ENCODE data around the gene YPEL5. TPM values are rescaled to one million over a fixed set of nuclear protein-coding genes. Genes with fewer than 3 reads are reported as not detected.
A peak's percentile ranks its signal among the peaks of the same experiment; 100 is the strongest.

YPEL5 gene
- polyA plus RNA-seq, 2 of the 4 experiments (the other 2 are of a cell fraction) = 45.6 to 89.6 TPM

DNA sequence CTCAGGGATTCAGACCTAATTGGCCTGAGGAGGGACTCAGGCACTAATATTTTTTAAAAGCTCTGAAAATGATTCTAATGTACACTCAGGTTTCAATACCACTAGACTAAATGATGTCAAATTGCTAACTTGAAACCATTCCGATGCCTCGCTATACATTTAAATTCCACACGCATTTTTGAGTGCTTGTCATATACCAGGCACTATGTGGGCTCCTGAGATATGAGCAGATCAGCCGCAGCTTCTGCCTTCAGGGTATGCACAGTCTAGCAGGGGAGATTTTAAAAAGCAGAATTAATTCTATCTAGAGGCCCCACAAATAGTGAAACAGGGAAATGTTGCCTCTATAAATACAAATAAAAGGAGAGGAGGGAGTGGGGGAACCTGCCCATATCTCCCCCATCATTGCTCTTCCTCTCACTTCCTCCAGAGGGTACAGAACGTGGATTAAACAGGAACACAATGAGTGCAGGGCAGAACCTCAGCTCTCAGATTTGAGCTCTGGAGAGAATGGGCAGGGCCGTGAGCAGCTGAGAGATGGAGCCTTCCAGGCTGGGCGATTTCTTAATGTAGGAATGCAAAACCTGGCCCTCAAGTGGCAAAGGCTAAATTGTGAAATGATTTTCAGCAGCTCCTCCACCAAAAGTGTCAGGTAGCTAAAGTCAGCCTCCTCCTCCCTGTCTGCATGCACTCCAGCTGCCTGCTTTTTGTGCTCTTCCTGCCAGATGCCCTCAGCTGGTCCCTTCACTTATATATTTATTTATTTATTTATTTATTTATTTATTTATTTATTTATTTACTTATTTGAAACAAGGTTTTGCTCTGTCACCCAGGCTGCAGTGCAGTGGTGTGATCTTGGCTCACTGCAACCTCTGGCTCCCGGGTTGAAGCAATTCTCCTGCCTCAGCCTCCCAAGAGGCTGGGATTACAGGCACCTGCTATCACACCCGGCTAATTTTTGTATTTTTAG lies 59.9 kb downstream of the YPEL5 start:
- peak; percentile 51 to 58; a peak in 3 of 6 replicates for ATAC-seq
- no peak overlapping the region for H3K4me3 ChIP-seq

DNA sequence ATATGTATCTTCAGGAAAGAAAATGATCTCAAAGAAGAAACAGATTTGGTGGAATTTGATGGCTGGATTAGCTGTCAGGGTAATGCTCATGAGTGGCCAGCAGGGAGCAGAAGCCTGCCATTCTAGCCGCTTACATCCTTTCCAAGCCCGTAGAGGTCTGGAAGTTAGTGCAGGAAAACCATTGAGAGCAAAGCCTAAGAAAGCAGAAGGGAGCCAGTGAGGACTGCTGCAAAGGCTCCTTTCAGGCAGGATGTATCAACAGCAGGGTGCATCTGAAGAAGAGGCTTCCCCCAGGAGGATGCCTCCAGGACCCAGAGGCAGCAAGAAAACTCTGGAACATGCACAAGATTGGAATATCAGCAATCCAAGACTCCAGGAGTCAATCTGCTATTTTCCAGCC lies 61.6 kb downstream of the YPEL5 start:
- H3K9me3 ChIP-seq = no peaks in the 10 kb centered on the region
- WGBS (ENCODE audit: missing lambda C conversion rate) = 0% methylated on average over 2 of the region's 2 CpGs
- peaks cover 5% of the 10 kb centered on the region; the same call in 2 of the 3 replicates for H3K4me1 ChIP-seq
- DNase-seq (ENCODE audit: low read depth in 1 of 2, low spot score in 1 of 2) (peak; percentile 44 to 84), ATAC-seq (peak; percentile 91 to 97), FAIRE-seq (peak; percentile 90)
- H3K4me3 ChIP-seq = no peak overlapping the region
- peak overlapping the region; percentile 15; the same call in 1 of the 3 replicates for H3K4me2 ChIP-seq
- ChIA-PET POLR2A (interaction anchor here (1.4 to 2.3 kb wide), 2 partner anchors 23 to 24 kb away, joined by 4 to 10 read pairs; partner anchors contain the start of gene LBH), CTCF (interaction anchor here (0.7 to 12.8 kb wide), 67 partner anchors 9 to 1127 kb away, joined by 3 to 430 read pairs (median 4); partner anchors contain the start of gene LBH)
- TF ChIP-seq SMC3 (IDR thresholded peaks at IDR 0.05) = peak; percentile 99
- TF ChIP-seq, protein P1, sequence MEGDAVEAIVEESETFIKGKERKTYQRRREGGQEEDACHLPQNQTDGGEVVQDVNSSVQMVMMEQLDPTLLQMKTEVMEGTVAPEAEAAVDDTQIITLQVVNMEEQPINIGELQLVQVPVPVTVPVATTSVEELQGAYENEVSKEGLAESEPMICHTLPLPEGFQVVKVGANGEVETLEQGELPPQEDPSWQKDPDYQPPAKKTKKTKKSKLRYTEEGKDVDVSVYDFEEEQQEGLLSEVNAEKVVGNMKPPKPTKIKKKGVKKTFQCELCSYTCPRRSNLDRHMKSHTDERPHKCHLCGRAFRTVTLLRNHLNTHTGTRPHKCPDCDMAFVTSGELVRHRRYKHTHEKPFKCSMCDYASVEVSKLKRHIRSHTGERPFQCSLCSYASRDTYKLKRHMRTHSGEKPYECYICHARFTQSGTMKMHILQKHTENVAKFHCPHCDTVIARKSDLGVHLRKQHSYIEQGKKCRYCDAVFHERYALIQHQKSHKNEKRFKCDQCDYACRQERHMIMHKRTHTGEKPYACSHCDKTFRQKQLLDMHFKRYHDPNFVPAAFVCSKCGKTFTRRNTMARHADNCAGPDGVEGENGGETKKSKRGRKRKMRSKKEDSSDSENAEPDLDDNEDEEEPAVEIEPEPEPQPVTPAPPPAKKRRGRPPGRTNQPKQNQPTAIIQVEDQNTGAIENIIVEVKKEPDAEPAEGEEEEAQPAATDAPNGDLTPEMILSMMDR (IDR thresholded peaks at IDR 0.05) = peak; percentile 98
- no peak for TF ChIP-seq JUNB (IDR thresholded peaks at IDR 0.05)
- TF ChIP-seq FOSL2 (IDR thresholded peaks at IDR 0.05) = no peak
- no peak for TF ChIP-seq FOSL2 (CRISPR knock-in tag; IDR thresholded peaks at IDR 0.05)
- peak; percentile 99 to 100 for TF ChIP-seq RAD21 (conservative IDR thresholded peaks at IDR 0.05 in 1 of 2, IDR thresholded peaks at IDR 0.05 in 1 of 2)
- peak overlapping the region; percentile 35 to 67; a peak in 4 of 6 replicates for H3K27ac ChIP-seq

More for the DNA sequence above, 59.9 kb downstream of the YPEL5 start:
- 75% methylated on average over 9 of the region's 9 CpGs for WGBS (ENCODE audit: missing lambda C conversion rate)
- TF ChIP-seq, protein P2, sequence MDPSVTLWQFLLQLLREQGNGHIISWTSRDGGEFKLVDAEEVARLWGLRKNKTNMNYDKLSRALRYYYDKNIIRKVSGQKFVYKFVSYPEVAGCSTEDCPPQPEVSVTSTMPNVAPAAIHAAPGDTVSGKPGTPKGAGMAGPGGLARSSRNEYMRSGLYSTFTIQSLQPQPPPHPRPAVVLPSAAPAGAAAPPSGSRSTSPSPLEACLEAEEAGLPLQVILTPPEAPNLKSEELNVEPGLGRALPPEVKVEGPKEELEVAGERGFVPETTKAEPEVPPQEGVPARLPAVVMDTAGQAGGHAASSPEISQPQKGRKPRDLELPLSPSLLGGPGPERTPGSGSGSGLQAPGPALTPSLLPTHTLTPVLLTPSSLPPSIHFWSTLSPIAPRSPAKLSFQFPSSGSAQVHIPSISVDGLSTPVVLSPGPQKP (IDR thresholded peaks at IDR 0.05; ENCODE audit: low read depth, low read length) = no peak
- TF ChIP-seq RFX5 (IDR thresholded peaks at IDR 0.05) (no peak), ZSCAN20 (CRISPR knock-in tag; IDR thresholded peaks at IDR 0.05) (no peak), FOSB (CRISPR knock-in tag; IDR thresholded peaks at IDR 0.05) (no peak), CEBPB (IDR thresholded peaks at IDR 0.05) (no peak), ZC3H11A (IDR thresholded peaks at IDR 0.05) (peak; percentile 97), FOSL2 (IDR thresholded peaks at IDR 0.05) (no peak), FOSL2 (CRISPR knock-in tag; IDR thresholded peaks at IDR 0.05) (no peak), RAD21 (conservative IDR thresholded peaks at IDR 0.05 in 1 of 2, IDR thresholded peaks at IDR 0.05 in 1 of 2) (0 out of 5 replicates have a peak, but pooled peaks of 1 of the 2 experiments have one; percentile 5)
- POLR2A ChIA-PET = no interaction called here
- H3K9me3 ChIP-seq = no peaks in the 10 kb centered on the region
- FAIRE-seq (no peak), DNase-seq (ENCODE audit: low read depth in 1 of 2, low spot score in 1 of 2) (peak in 1 of 2 experiments; percentile 21)
- no peak overlapping the region for H3K27ac ChIP-seq
- no peak overlapping the region for H3K4me2 ChIP-seq
- CTCF ChIA-PET = interaction anchor here (0.5 to 12.8 kb wide), 19 partner anchors 10 to 503 kb away, joined by 3 to 430 read pairs (median 6); partner anchors contain the start of gene LBH
- H3K4me1 ChIP-seq = peaks cover 5% of the 10 kb centered on the region; the same call in 2 of the 3 replicates

DNA sequence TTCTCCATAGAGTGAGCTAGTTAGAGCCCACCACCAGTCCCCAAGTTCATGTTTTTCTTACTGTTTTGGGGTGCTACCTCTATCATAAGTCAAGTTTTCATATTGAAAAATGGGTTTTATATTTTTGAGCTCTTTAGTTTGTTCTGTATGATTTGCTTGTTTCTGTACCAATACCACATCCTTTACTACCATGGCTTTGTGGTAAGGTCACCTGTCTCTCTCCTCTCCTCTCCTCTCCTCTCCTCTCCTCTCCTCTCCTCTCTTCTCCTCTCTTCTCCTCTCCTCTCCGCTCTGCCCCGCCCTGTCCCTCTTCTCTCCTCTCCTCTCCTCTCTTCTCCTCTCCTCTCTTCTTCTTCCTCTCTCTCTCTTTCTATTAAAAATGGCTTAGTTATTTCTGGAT lies 62.4 kb downstream of the YPEL5 start:
- H3K9me3 ChIP-seq = no peaks in the 10 kb centered on the region
- WGBS (ENCODE audit: missing lambda C conversion rate) = 83% methylated on average over 2 of the region's 2 CpGs
- peak overlapping the region; percentile 1 to 67; a peak in 4 of 6 replicates for H3K27ac ChIP-seq
- ATAC-seq (peak in 1 of 2 experiments; percentile 10; a peak in 1 of 6 replicates), FAIRE-seq (no peak), DNase-seq (ENCODE audit: low read depth in 1 of 2, low spot score in 1 of 2) (no peak)
- ChIA-PET CTCF (interaction anchor here (0.7 to 12.8 kb wide), 45 partner anchors 8 to 962 kb away, joined by 3 to 430 read pairs (median 6); partner anchors contain the start of gene LBH), POLR2A (interaction anchor here (1.4 to 2.3 kb wide), 2 partner anchors 22 to 23 kb away, joined by 4 to 10 read pairs; partner anchors contain the start of gene LBH)
- no peak overlapping the region for H3K4me3 ChIP-seq
- H3K4me2 ChIP-seq = no peak overlapping the region
- H3K4me1 ChIP-seq = peaks cover 5% of the 10 kb centered on the region; the same call in 2 of the 3 replicates
- TF ChIP-seq CHD4 (IDR thresholded peaks at IDR 0.05; ENCODE audit: borderline replicate concordance) (no peak), JUNB (IDR thresholded peaks at IDR 0.05) (no peak), SMC3 (IDR thresholded peaks at IDR 0.05) (no peak), NPAS2 (CRISPR knock-in tag; IDR thresholded peaks at IDR 0.05; ENCODE audit: borderline replicate concordance) (no peak), MYC (IDR thresholded peaks at IDR 0.05; ENCODE audit: borderline replicate concordance, low read length) (no peak), SREBF2 (IDR thresholded peaks at IDR 0.05) (no peak), FOSB (CRISPR knock-in tag; IDR thresholded peaks at IDR 0.05) (no peak), HDAC2 (IDR thresholded peaks at IDR 0.05) (no peak), FOSL2 (IDR thresholded peaks at IDR 0.05) (no peak), FOSL2 (CRISPR knock-in tag; IDR thresholded peaks at IDR 0.05) (no peak), JUN (IDR thresholded peaks at IDR 0.05) (no peak)
- TF ChIP-seq, protein P3, sequence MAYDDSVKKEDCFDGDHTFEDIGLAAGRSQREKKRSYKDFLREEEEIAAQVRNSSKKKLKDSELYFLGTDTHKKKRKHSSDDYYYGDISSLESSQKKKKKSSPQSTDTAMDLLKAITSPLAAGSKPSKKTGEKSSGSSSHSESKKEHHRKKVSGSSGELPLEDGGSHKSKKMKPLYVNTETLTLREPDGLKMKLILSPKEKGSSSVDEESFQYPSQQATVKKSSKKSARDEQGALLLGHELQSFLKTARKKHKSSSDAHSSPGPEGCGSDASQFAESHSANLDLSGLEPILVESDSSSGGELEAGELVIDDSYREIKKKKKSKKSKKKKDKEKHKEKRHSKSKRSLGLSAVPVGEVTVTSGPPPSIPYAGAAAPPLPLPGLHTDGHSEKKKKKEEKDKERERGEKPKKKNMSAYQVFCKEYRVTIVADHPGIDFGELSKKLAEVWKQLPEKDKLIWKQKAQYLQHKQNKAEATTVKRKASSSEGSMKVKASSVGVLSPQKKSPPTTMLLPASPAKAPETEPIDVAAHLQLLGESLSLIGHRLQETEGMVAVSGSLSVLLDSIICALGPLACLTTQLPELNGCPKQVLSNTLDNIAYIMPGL (CRISPR knock-in tag; IDR thresholded peaks at IDR 0.05; ENCODE audit: borderline replicate concordance) = no peak
- TF ChIP-seq, protein P2 (IDR thresholded peaks at IDR 0.05; ENCODE audit: low read depth, low read length) = no peak
- TF ChIP-seq, protein P4, sequence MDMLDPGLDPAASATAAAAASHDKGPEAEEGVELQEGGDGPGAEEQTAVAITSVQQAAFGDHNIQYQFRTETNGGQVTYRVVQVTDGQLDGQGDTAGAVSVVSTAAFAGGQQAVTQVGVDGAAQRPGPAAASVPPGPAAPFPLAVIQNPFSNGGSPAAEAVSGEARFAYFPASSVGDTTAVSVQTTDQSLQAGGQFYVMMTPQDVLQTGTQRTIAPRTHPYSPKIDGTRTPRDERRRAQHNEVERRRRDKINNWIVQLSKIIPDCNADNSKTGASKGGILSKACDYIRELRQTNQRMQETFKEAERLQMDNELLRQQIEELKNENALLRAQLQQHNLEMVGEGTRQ (IDR thresholded peaks at IDR 0.05) = no peak
- TF ChIP-seq, protein P5, sequence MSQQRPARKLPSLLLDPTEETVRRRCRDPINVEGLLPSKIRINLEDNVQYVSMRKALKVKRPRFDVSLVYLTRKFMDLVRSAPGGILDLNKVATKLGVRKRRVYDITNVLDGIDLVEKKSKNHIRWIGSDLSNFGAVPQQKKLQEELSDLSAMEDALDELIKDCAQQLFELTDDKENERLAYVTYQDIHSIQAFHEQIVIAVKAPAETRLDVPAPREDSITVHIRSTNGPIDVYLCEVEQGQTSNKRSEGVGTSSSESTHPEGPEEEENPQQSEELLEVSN (IDR thresholded peaks at IDR 0.05; ENCODE audit: borderline replicate concordance, low read depth) = no peak
